GM18517 (cell line): ENCODE results near the gene PRB3.

Experiments
- ATAC-seq: cut with Tn5 transposase; IDR thresholded peaks from one replicate; pipeline ENCODE4 v1.9.1; 2021; ENCODE audit warnings: mild to moderate bottlenecking, moderate library complexity; ENCODE audit not compliant: unreplicated experiment

The PRB3 gene

DNA sequence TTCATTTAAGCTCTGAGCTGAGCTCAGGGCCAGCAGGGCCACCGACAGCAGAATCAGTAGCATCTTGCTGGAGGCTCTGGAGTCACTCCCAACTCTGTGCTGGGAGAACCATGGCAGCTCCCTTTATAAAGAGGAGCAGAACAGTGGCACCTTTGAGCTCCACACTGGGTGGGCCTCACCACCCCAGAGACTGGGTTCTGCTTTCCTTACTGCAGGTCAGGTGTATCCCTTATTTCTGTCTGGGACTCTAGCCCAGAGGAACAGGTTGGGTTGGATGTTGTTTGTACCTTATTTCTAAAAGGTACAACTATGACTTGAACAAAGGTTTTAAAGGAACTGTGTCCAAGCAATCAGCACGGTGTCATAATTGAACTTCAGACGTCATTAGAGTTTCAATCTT, at the start of gene PRB3:
Gene PRB3, minus strand, starts transcription at position 101 of the 400 bp plus-strand sequence. Its CDS starts 38 bp downstream, at position 63.
- ATAC-seq: no peak

DNA sequence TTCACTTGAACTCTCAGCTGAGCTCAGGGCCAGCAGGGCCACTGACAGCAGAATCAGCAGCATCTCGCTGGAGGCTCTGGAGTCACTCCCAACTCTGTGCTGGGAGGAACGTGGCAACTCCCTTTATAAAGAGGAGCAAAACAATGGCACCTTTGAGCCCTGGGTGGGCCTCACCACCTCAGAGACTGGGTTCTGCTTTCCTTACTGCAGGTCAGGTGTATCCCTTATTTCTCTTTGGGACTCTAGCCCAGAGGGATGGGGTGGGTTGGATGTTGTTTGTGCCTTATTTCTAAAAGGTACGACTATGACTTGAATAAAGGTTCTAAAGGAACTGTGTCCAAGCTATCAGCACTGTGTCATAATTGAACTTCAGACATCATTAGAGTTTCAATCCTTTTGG, 40.8 kb upstream of the PRB3 start, which contains the start of gene PRB4:
Gene PRB4, minus strand, starts transcription at position 101 of the 400 bp plus-strand sequence. Its CDS starts 38 bp downstream, at position 63.
- ATAC-seq: no peak

DNA sequence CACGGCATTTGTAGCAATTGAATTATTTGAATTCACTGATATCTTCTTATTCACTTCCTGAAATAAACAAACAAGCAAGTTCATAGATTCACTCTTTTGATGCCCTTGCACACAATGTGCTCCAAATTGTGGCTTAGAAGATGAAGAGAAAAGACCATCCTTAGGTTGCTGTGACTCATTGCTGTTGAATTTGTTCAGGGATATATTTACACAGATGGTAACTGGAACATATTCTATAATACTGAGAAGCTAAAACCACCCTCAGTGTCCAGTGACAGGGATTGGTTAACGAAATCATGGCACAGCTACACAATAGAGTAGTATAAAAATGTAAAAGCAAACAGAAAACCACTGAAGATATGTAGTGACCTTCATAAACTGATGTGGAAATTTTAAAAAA, 37.6 kb upstream of the PRB3 start:
- no peak for ATAC-seq

DNA sequence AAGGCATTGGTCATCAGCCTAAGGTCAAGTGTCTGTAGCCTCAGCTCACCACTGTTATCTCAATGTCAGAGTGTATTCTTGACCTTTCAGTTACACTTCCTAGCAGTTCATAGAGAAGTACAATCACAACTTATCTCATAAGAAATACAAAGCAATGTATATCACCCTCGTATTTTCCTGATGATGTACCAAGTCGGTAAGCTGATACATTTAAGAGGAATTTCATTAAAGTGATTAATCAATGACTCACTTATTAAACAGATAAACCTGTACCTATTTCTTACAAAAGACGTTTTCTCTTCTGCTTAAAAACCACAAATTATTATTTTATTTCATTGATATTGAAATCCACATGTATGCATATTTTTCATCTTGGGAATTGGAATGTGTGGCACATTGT, 3.9 kb upstream of the PRB3 start:
- no peak for ATAC-seq

DNA sequence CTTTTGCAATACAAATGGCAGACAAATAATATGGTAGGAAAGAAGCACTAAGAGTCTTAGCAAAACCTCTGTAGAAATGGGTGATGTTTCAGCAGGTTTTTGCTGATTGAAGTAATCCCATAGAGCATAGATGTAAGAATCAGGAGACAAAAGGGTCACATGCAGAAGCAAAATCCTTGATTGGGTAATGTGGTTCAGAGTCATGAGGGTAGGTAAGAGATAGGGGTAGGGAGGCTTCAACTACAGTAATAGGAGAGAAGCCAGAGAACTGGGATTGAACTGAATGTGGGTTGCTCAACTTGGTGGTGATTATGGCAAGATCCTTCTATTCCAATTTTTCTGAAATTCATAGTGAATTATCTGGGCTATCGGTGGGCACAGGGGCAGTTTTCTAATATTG, 5.0 kb downstream of the PRB3 start:
- no peak for ATAC-seq

DNA sequence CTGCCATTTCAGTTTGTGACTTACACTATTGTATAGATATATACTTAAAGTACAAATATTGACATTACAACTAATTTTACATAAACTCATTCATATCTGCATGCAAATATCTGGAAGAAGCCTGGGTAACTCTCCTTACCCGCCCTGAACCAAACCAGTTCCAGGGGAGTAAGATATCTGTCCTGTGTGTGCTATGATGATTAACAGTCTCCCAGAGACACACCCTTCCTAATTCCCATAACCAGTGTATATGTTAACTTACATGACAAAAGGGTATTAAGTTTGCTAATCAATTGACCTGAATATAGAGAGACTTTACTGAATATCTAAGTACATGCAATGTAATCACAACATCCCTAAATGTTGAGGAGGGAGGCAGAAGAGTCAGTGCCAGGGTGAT, 23.0 kb downstream of the PRB3 start:
- ATAC-seq: no peak

DNA sequence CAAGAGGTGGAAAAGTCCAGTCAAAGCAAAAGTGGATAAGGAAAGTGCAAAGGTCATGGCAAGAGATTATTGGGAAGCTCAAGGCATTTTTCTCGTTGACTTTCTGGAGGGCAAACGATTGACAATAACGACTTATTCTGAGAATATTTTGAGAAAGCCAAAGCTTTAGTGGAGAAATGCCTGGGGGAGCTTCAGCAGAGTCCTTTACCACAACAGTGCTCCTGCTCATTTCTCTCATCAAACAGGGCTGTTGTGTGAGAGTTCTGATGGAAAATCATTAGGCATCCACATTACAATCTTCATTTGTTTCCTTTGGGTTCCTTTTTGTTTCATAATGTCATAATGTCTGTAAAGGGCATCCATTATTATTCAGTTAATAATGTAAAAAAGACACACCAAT, 26.9 kb downstream of the PRB3 start:
- ATAC-seq: no peak

DNA sequence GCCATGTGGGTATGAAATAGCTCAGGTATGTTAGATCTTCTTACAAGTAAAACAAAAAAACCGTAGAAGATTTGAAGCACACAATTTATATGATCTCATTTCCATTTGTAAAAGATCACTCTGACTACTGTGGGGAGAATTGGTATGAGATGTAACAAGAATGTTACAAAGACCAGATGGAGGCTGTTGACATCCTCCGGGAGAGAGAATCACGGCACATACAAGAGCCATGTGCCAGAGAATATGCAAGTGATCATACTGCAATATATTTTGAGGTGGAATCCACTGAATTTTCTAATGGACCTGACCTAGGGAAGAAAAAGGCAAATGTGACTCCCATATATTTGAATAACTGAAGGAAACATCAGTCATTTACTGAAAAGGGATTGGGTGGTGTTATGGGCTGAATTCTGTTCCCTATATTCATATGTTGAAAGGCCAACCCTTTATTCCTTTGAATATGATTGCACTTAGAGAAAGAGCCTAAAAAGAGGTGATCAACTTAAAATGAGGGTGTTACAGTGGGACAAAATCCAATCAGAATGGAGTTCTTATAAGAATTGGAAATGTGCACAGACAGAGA, 29.1 kb downstream of the PRB3 start:
- ATAC-seq: no peak

DNA sequence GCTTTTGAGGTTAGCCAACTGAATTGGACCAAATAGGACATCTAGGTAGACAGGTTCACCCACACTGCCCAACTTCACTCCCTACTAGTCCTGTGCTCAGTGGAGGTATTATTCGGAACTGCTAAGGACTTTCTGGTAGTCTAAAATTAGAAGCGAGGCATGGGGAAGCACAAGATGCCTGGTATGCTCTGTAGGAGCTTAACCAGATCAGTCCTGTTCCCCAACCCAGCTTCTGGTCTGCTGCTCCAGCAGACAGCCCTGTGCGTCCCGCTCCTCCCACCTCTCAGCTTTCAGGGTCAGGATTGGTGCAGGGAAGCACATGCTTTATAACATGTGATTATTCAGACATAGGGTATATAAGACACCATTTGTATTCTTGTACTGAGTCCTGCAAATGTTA, 31.2 kb downstream of the PRB3 start:
- ATAC-seq: no peak

DNA sequence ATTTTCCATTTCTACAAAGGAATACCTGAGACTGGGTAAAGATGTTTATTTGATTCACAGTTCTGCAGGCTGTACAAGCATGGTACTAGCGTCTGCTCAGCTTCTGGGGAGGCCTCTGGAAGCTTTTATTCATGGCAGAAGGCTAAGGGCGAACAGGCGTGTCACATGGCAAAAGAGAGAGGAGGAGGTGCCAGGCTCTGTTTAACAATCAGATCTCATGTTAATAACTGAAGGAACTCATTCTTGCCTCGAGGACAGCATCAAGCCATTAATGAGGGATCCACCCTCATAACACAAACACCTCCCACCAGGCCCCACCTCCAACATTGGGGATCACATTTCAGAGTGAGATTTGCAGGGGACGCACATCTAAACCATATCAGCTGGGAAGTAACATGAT, 36.0 kb downstream of the PRB3 start:
- no peak for ATAC-seq

DNA sequence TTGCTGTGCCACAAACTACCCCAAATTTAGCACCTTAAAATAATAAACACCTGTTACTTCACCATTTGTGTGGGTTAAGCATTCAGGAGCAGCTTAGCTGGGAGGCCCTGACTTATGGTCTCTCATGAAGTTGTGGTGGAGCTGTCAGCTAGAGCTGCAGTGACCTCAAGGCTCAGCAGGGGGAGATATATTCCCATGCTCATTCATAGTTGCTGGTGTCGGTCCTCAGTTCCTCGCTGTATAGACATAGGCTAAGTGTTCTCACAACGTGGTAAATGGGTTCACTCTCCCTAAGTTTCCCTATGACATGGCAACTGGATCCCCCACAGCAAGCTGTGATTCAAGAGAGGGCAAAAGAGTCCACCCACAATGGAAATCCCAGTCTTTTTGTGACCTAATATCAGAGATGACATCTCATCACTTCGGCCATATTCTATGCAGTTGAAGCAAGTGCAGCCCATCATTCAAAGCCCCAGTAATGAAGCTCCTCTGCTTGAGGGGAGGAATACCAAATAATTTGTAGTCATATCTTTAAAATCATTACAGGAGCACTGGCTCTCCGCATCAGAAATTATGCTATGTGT, 41.1 kb downstream of the PRB3 start:
- no peak for ATAC-seq

DNA sequence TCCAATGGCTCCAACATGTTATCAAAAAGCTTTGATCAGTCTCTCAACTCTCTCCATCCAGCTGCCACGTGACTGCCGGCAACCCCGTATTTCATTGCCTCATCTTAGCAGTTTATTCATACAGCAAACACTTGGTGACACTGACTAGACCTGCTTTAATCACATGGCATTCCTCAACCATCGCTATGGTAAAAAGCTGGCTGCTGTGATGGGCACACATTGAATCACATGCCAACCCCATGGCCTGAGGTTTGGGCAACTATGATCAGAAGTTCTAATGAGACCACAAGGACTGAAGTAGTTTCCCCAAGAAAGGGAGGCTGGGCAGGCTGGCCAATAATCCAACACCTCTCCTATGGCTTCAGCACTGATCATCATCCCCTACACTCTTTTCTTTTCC, 42.1 kb downstream of the PRB3 start:
- ATAC-seq: no peak
